GM21529 (cell line): ENCODE measurements around the gene ATG2A.

Experiments
- ATAC-seq: cut with Tn5 transposase; IDR thresholded peaks from one replicate; pipeline ENCODE4 v1.9.1; 2021; ENCODE audit not compliant: unreplicated experiment

ATG2A gene

GRCh38 chr11:64925536-64926436 lies 8.8 kb upstream of the ATG2A start:
- ATAC-seq, result no peak

- peak; percentile 3 for ATAC-seq
Measured at GRCh38 chr11:64924910-64925284, 7.9 kb upstream of the ATG2A start.

- peak; percentile 84 for ATAC-seq
Measured at GRCh38 chr11:64923944-64924909, 7.2 kb upstream of the ATG2A start, which contains the start of gene PPP2R5B. Gene PPP2R5B, plus strand, starts transcription at chr11:64924689. Its CDS starts 1,046 bp downstream, at chr11:64925735.

GRCh38 chr11:64923151-64923661 lies 6.2 kb upstream of the ATG2A start:
- no peak for ATAC-seq

GRCh38 chr11:64921384-64921783 lies 4.4 kb upstream of the ATG2A start:
- ATAC-seq, result no peak

GRCh38 chr11:64920124-64920523 lies 3.1 kb upstream of the ATG2A start:
- ATAC-seq, result no peak

GRCh38 chr11:64919627-64920026 lies 2.6 kb upstream of the ATG2A start:
- ATAC-seq, result no peak

- ATAC-seq, result no peak
Measured at GRCh38 chr11:64918017-64918416, 1.0 kb upstream of the ATG2A start.

GRCh38 chr11:64917663-64917995 lies 620 bp upstream of the ATG2A start:
- no peak for ATAC-seq

GRCh38 chr11:64916040-64916774 lies 802 bp downstream of the ATG2A start:
- ATAC-seq, result no peak

GRCh38 chr11:64915376-64915887 lies 1.6 kb downstream of the ATG2A start:
- no peak for ATAC-seq

GRCh38 chr11:64914123-64914522 lies 2.9 kb downstream of the ATG2A start:
- no peak for ATAC-seq

GRCh38 chr11:64913171-64913727 lies 3.8 kb downstream of the ATG2A start:
- no peak for ATAC-seq

- no peak for ATAC-seq
Measured at GRCh38 chr11:64911689-64912088, 5.3 kb downstream of the ATG2A start.

GRCh38 chr11:64911142-64911541 lies 5.9 kb downstream of the ATG2A start:
- ATAC-seq, result no peak

GRCh38 chr11:64910451-64911093 lies 6.4 kb downstream of the ATG2A start:
- no peak for ATAC-seq

- no peak for ATAC-seq
Measured at GRCh38 chr11:64909653-64910343, 7.2 kb downstream of the ATG2A start.

GRCh38 chr11:64908766-64909165 lies 8.2 kb downstream of the ATG2A start:
- ATAC-seq, result no peak

- ATAC-seq, result no peak
Measured at GRCh38 chr11:64906314-64906635, 10.7 kb downstream of the ATG2A start.
